ENCODE results near the gene RIMS4. TPM values are rescaled to one million over a fixed set of nuclear protein-coding genes. Genes with fewer than 3 reads are reported as not detected.
"Not testable (repeated sequence)": the region's sequence is repeated elsewhere in the genome, so short reads cannot be mapped to it uniquely, and the experiment has no call there.

RIMS4 gene
- total RNA-seq, 4 donors from 2014 or later, result 1.1 to 5.6 (median 1.9) TPM; not detected in 1

DNA sequence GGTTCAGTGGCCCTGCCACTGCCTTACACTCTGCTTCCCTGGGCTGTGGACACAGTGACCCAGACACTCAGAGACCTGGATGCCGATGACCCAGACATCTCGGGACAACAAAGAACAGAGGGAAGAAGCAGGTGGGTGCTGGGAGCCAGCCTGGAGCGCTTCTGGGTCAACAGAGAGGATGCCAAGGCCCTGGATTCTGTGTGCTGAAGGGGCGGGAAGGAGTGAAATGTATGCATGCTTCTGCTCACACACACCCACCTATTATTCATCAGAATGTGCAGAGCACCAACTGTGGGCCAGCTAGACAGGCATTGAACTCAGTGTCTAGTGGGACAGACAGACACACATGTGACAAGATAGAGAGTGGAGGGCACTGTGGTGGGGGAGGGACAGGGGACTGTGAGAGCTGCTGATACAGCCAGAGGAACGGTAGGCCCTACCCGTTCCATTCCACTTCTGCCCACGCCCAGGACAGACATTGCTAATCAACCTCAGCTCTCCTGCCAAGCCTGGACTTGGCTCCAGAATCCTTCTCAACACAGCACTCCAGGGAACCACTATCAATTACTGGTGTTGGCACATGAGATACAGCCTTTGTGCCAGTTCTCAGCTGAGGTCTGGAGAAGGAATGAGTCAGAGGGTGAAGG, 44.5 kb downstream of the RIMS4 start:
- peaks cover 8% of the 10 kb centered on the region for H3K27me3 ChIP-seq
- H3K36me3 ChIP-seq, result no peaks in the 10 kb centered on the region
- no peaks in the 10 kb centered on the region for H3K9me3 ChIP-seq
- in situ Hi-C loops (cut with MboI; ENCODE audit: low pct_ligation_motif_present in 1 of 4, low pct_unique_long_range_greater_than_20kb in 1 of 4, low sequenced_read_pairs in 3 of 4) (no loop called here), intact Hi-C loops (cut with DNase I; ENCODE audit: low total_unique reads) (no loop called here)
- 11 to 44% methylated on average over 3 to 7 of the region's 7 CpGs for WGBS, 2 donors (ENCODE audit: low coverage in 1 of 2)
- H3K4me3 ChIP-seq, result no peak overlapping the region
- no peak for TF ChIP-seq EP300 (IDR thresholded peaks at IDR 0.05; ENCODE audit: low read depth)
- no peak for TF ChIP-seq POLR2AphosphoS5 (IDR thresholded peaks at IDR 0.05)
- no peak for TF ChIP-seq POLR2A (IDR thresholded peaks at IDR 0.05)
- TF ChIP-seq, protein P1, sequence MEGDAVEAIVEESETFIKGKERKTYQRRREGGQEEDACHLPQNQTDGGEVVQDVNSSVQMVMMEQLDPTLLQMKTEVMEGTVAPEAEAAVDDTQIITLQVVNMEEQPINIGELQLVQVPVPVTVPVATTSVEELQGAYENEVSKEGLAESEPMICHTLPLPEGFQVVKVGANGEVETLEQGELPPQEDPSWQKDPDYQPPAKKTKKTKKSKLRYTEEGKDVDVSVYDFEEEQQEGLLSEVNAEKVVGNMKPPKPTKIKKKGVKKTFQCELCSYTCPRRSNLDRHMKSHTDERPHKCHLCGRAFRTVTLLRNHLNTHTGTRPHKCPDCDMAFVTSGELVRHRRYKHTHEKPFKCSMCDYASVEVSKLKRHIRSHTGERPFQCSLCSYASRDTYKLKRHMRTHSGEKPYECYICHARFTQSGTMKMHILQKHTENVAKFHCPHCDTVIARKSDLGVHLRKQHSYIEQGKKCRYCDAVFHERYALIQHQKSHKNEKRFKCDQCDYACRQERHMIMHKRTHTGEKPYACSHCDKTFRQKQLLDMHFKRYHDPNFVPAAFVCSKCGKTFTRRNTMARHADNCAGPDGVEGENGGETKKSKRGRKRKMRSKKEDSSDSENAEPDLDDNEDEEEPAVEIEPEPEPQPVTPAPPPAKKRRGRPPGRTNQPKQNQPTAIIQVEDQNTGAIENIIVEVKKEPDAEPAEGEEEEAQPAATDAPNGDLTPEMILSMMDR (IDR thresholded peaks at IDR 0.05), result no peak
- DNase-seq, result no peak
- H3K4me1 ChIP-seq, result no peaks in the 10 kb centered on the region
- H3K27ac ChIP-seq, result no peak overlapping the region

DNA sequence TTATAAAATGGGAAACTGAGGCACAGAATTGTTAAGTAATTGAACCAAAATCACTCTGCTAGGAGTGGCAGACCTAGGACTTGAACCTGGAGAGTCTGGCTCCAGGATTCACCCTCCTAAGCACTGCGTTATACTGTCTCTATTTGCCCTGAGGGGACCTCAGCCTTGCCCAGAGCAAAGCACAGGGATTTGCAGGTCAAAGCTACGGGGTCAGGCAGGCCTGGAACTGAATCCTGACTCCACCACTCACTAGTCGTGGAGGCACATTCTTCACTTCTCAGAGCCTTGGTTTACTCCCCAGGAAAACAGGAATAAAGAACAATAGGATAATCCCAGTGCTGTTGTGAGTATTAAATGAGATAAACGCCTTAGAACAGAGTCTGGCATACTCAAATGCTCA, 45.3 kb downstream of the RIMS4 start:
- TF ChIP-seq POLR2A (IDR thresholded peaks at IDR 0.05) (no peak), EP300 (IDR thresholded peaks at IDR 0.05; ENCODE audit: low read depth) (no peak), POLR2AphosphoS5 (IDR thresholded peaks at IDR 0.05) (no peak)
- TF ChIP-seq, protein P1 (IDR thresholded peaks at IDR 0.05), result no peak
- WGBS, 2 donors (ENCODE audit: low coverage in 1 of 2), result 53 to 70% methylated on average over 2 to 4 of the region's 4 CpGs
- in situ Hi-C loops (cut with MboI; ENCODE audit: low pct_ligation_motif_present in 1 of 4, low pct_unique_long_range_greater_than_20kb in 1 of 4, low sequenced_read_pairs in 3 of 4) (no loop called here), intact Hi-C loops (cut with DNase I; ENCODE audit: low total_unique reads) (no loop called here)
- H3K4me3 ChIP-seq, result no peak overlapping the region
- no peaks in the 10 kb centered on the region for H3K36me3 ChIP-seq
- peaks cover 5% of the 10 kb centered on the region for H3K27me3 ChIP-seq
- H3K27ac ChIP-seq, result no peak overlapping the region
- no peaks in the 10 kb centered on the region for H3K9me3 ChIP-seq
- no peak for DNase-seq
- no peaks in the 10 kb centered on the region for H3K4me1 ChIP-seq

DNA sequence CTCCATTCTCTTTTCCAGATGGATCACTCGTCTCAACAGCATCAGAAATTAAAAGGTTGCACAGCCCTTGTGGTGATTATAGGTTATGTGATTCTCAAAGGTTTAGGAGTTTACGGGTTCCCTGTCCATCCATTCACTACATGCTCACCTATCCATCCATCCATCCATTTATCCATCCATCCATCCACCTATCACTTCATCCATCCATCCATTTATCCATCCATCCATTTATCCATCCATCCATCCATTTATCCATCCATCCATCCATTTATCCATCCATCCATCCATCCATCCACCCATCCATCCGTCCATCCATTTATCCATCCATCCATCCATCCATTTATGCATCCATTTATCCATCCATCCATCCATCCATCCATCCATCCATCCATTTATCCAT, 46.5 kb downstream of the RIMS4 start:
- H3K4me3 ChIP-seq; H3K27me3 ChIP-seq; intact Hi-C loops (cut with DNase I; ENCODE audit: low total_unique reads); H3K4me1 ChIP-seq; H3K27ac ChIP-seq; DNase-seq; H3K9me3 ChIP-seq; in situ Hi-C loops (cut with MboI; ENCODE audit: low pct_ligation_motif_present in 1 of 4, low pct_unique_long_range_greater_than_20kb in 1 of 4, low sequenced_read_pairs in 3 of 4); H3K36me3 ChIP-seq: not testable (repeated sequence)
- 77 to 84% methylated on average over 3 of the region's 3 CpGs for WGBS, 2 donors (ENCODE audit: low coverage in 1 of 2)

DNA sequence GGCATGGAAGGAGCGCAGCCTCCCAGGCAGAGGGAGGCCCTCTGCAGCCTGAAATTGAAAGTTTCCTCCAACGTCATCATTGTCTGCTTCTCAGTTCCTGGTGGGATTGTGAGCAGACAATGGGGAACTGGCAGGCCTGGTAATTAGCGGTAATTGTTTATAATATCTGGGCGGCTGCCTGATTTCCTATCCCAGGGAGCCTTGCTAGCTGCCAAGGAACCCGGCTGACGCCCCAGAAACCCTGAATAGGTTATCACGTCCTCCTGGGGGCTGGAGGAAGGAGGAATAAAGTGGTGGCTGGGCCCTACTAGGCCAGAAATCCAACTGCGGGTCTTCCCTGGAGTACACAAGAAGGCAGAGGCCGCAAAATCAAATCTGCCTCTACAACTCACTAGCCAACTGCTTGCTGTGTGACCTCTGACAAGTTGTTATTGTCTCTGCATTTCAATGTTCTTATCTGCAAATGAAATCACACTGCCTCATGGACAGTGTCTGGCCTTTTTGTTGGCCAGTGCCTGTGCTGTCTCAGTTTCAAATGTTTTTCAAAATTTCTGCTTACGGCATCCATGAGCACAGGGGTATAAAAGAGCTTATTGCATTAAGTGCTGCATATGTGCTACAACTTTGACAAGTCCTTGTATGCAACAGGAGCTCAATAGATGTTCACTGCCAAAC, 47.7 kb downstream of the RIMS4 start:
- Histone ChIP-seq H3K36me3 (no peaks in the 10 kb centered on the region), H3K9me3 (no peaks in the 10 kb centered on the region), H3K27me3 (peaks cover 5% of the 10 kb centered on the region), H3K27ac (peak overlapping the region in 1 of 4 donors; percentile 17), H3K4me1 (no peaks in the 10 kb centered on the region), H3K4me3 (no peak overlapping the region)
- WGBS, 2 donors (ENCODE audit: low coverage in 1 of 2), result 66% methylated on average over 10 of the region's 10 CpGs; no CpG with 5 or more reads in 1 of the 2 donors
- TF ChIP-seq EP300 (IDR thresholded peaks at IDR 0.05; ENCODE audit: low read depth), result no peak
- no peak for TF ChIP-seq POLR2A (IDR thresholded peaks at IDR 0.05)
- TF ChIP-seq, protein P1 (IDR thresholded peaks at IDR 0.05), result no peak
- TF ChIP-seq POLR2AphosphoS5 (IDR thresholded peaks at IDR 0.05), result no peak
- in situ Hi-C loops (cut with MboI; ENCODE audit: low pct_ligation_motif_present in 1 of 4, low pct_unique_long_range_greater_than_20kb in 1 of 4, low sequenced_read_pairs in 3 of 4), result no loop called here
- DNase-seq, result no peak
- intact Hi-C loops (cut with DNase I; ENCODE audit: low total_unique reads), result no loop called here
